K562 (cell line): ENCODE measurements around the gene HOXA11. TPM values are rescaled to one million over a fixed set of nuclear protein-coding genes. Genes with fewer than 3 reads are reported as not detected.

Experiments used
- CGGBP1 ChIP-seq: fragments of 250-450 bp; sonication (Bioruptor Pico); IDR thresholded peaks from 2 replicates; pipeline ENCODE4 v1.9.0; 2021; ENCODE audit warnings: mild to moderate bottlenecking
- CHD7 ChIP-seq: fragments of 200-600 bp; sonication (generic); IDR thresholded peaks from one replicate; pipeline ENCODE4 v1.6.1; 2012; ENCODE audit warnings: mild to moderate bottlenecking, low read depth, low read length, inconsistent platforms
- MBD1 ChIP-seq: fragments of 250-450 bp; sonication (Bioruptor Pico); IDR thresholded peaks from 2 replicates; pipeline ENCODE4 v1.8.0; 2022; ENCODE audit warnings: inconsistent platforms
- TEAD1 ChIP-seq, 2 experiments: fragments of 450-650 bp in 1 of 2; sonication (generic) in 1 of 2; formaldehyde crosslinking; IDR thresholded peaks; 2 replicates each; pipeline versions ENCODE4 v1.4.0 to v1.8.0; 2020 to 2022; ENCODE audit warnings: mild to moderate bottlenecking in 2 of 2, missing genetic modification reagents in 1 of 2
- USF2 ChIP-seq: sonication (generic); formaldehyde crosslinking; IDR thresholded peaks from 2 replicates; pipeline ENCODE4 v1.5.0; 2020; ENCODE audit warnings: missing genetic modification reagents
- YBX1 ChIP-seq: fragments of 450-650 bp; IDR thresholded peaks from 2 replicates; pipeline ENCODE4 v1.7.1; 2016; ENCODE audit warnings: mild to moderate bottlenecking
- polyA plus RNA-seq, 8 experiments: library from polyadenylated mRNA; depleted of rRNA in 4 of 8; stranded (reverse) in 5 of 8; unstranded in 3 of 8; fragments of >200 nt; fragmentation: Nextera tagmentation in 2 of 8; fragmentation: Illumina TruSeq in 1 of 8; extraction: Ambion mirVana in 2 of 8; extraction: Trizol in 1 of 8; gene quantifications; 2 replicates each; pipeline versions ENCODE4 v1.2.1 to v1.2.3, GENCODE V29; 2011 to 2014; ENCODE audit warnings: inconsistent platforms in 1 of 8, missing spikeins in 1 of 8
- total RNA-seq, 7 experiments: library from RNA; depleted of rRNA in 6 of 7; stranded (reverse); fragments of >200 nt in 6 of 7; fragmentation: Illumina TruSeq in 2 of 7; extraction: Trizol in 2 of 7; gene quantifications; 2 replicates each; pipeline versions ENCODE4 v1.2.1 to v1.2.3, GENCODE V29; 2011 to 2021; ENCODE audit warnings: low replicate concordance in 1 of 7
- TF ChIP-seq, protein P1 (sequence below): fragments of 250-450 bp; sonication (Bioruptor Pico); IDR thresholded peaks from 2 replicates; pipeline ENCODE4 v1.5.0; 2022; ENCODE audit warnings: mild to moderate bottlenecking

Gene HOXA11
- total and polyA plus RNA-seq, 9 of the 15 experiments (the other 6 are each of a cell fraction or from before 2014, with no cell fraction given): not detected

DNA sequence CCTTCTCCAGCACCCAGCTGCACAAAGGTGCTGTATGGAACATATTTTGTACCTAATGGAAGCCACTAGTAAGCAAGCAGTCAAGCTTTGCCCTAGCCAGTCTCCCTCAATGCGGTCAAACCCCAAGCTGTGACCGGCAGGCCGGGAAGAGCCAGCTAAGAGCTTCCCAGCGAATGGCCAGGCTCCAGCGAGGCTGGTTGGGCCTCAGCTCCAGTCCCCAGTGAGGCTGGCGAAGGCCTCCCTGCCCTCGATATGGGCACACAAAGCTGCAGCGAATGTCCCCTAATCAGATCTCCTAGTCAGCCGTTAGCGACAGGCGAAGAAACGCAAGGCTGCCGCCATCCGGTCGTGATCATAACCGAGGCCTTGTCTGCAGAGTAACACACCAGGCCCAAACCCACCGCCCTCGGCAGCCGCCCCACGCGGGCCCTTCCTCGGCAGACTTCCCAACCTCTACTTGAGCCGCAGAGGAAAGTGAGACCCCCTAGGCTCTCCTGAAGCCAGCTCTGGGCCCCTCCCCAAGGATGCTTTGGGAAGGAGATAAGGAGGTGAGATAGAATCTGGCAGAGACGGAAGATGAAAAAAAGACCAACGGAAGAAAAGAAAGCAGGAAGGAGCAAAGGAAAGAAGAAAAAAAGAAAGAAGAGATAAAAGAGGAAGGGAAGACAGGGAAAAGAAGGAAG is 16.6 kb downstream of the HOXA11 start (continued):
- no peak for TF ChIP-seq CHD7
- no peak for TF ChIP-seq CGGBP1 (CRISPR knock-in tag)
- no peak for TF ChIP-seq USF2 (CRISPR knock-in tag)
- TF ChIP-seq, protein P1, sequence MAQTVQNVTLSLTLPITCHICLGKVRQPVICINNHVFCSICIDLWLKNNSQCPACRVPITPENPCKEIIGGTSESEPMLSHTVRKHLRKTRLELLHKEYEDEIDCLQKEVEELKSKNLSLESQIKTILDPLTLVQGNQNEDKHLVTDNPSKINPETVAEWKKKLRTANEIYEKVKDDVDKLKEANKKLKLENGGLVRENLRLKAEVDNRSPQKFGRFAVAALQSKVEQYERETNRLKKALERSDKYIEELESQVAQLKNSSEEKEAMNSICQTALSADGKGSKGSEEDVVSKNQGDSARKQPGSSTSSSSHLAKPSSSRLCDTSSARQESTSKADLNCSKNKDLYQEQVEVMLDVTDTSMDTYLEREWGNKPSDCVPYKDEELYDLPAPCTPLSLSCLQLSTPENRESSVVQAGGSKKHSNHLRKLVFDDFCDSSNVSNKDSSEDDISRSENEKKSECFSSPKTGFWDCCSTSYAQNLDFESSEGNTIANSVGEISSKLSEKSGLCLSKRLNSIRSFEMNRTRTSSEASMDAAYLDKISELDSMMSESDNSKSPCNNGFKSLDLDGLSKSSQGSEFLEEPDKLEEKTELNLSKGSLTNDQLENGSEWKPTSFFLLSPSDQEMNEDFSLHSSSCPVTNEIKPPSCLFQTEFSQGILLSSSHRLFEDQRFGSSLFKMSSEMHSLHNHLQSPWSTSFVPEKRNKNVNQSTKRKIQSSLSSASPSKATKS: no peak
- TF ChIP-seq YBX1: no peak
- no peak for TF ChIP-seq MBD1 (CRISPR knock-in tag)
- TF ChIP-seq TEAD1 (CRISPR knock-in tag; IDR thresholded peaks at IDR 0.05): no peak
